Stomach smooth muscle (tissue), 2 donors: ENCODE data around the gene NAA35.

Experiments
- H3K27ac ChIP-seq: one replicate; pipeline ENCODE4 v1.7.0; 2013; ENCODE audit warnings: mild to moderate bottlenecking, low read length, inconsistent platforms
- H3K27me3 ChIP-seq, 2 donors: one replicate each; pipeline ENCODE4 v1.7.0; 2013; ENCODE audit warnings: low read length in 2 of 2; ENCODE audit not compliant: insufficient read depth in 2 of 2, control insufficient read depth in 1 of 2
- H3K36me3 ChIP-seq, 2 donors: one replicate each; pipeline ENCODE4 v1.7.0; 2013; ENCODE audit warnings: low read length in 2 of 2; ENCODE audit not compliant: control insufficient read depth in 2 of 2, insufficient read depth in 2 of 2
- H3K4me1 ChIP-seq: one replicate; pipeline ENCODE4 v1.7.0; 2013; ENCODE audit warnings: low read length; ENCODE audit not compliant: control insufficient read depth, insufficient read depth
- H3K4me3 ChIP-seq, 2 donors: one replicate each; pipeline ENCODE4 v1.7.0; 2013; ENCODE audit warnings: low read length in 2 of 2
- H3K9ac ChIP-seq, 2 donors: one replicate each; pipeline ENCODE4 v1.7.0; 2013; ENCODE audit warnings: low read length in 2 of 2, mild to moderate bottlenecking in 1 of 2
- H3K9me3 ChIP-seq, 2 donors: one replicate each; pipeline ENCODE4 v1.7.0; 2013; ENCODE audit warnings: low read length in 2 of 2; ENCODE audit not compliant: control insufficient read depth in 2 of 2
- donor health status: healthy.
- donor health status: Pancreatic carcinoma.

The NAA35 gene

GRCh38 chr9:85981369-85981768, 40.4 kb downstream of the NAA35 start:
- Histone ChIP-seq H3K9ac (no peak overlapping the region), H3K27me3 (no peaks in the 10 kb centered on the region), H3K9me3 (no peaks in the 10 kb centered on the region), H3K36me3 (peaks cover 14 to 17% of the 10 kb centered on the region in 2 donors), H3K27ac (no peak overlapping the region), H3K4me1 (no peaks in the 10 kb centered on the region), H3K4me3 (no peak overlapping the region)

GRCh38 chr9:85984457-85984856, 43.5 kb downstream of the NAA35 start:
- Histone ChIP-seq H3K4me3 (no peak overlapping the region), H3K27me3 (no peaks in the 10 kb centered on the region), H3K27ac (no peak overlapping the region), H3K4me1 (no peaks in the 10 kb centered on the region), H3K36me3 (peaks cover 10 to 15% of the 10 kb centered on the region in 2 donors), H3K9ac (no peak overlapping the region), H3K9me3 (no peaks in the 10 kb centered on the region)

GRCh38 chr9:85987236-85987635, 46.3 kb downstream of the NAA35 start:
- H3K27me3 ChIP-seq = no peaks in the 10 kb centered on the region

GRCh38 chr9:85994191-85994590, 53.2 kb downstream of the NAA35 start:
- Histone ChIP-seq H3K9ac (no peak overlapping the region), H3K27me3 (no peaks in the 10 kb centered on the region), H3K9me3 (no peaks in the 10 kb centered on the region), H3K4me1 (no peaks in the 10 kb centered on the region), H3K27ac (no peak overlapping the region), H3K4me3 (no peak overlapping the region), H3K36me3 (peaks cover 6 to 7% of the 10 kb centered on the region in 2 donors)

More at GRCh38 chr9:85987236-85987635, 46.3 kb downstream of the NAA35 start:
- H3K9ac ChIP-seq = no peak overlapping the region
- H3K9me3 ChIP-seq = no peaks in the 10 kb centered on the region
- H3K36me3 ChIP-seq = peaks cover 3 to 5% of the 10 kb centered on the region in 2 donors
- H3K4me3 ChIP-seq = no peak overlapping the region
- no peak overlapping the region for H3K27ac ChIP-seq
- no peaks in the 10 kb centered on the region for H3K4me1 ChIP-seq

GRCh38 chr9:85995097-85995496, 54.2 kb downstream of the NAA35 start:
- no peak overlapping the region for H3K4me3 ChIP-seq
- no peak overlapping the region for H3K27ac ChIP-seq

GRCh38 chr9:85995599-85995998, 54.7 kb downstream of the NAA35 start:
- Histone ChIP-seq H3K27ac (no peak overlapping the region), H3K36me3 (peaks cover 5 to 6% of the 10 kb centered on the region in 2 donors), H3K9ac (no peak overlapping the region), H3K27me3 (no peaks in the 10 kb centered on the region), H3K9me3 (no peaks in the 10 kb centered on the region), H3K4me1 (no peaks in the 10 kb centered on the region), H3K4me3 (no peak overlapping the region)

More at GRCh38 chr9:85995097-85995496, 54.2 kb downstream of the NAA35 start:
- Histone ChIP-seq H3K4me1 (no peaks in the 10 kb centered on the region), H3K36me3 (peaks cover 6 to 7% of the 10 kb centered on the region in 2 donors), H3K9ac (no peak overlapping the region), H3K27me3 (no peaks in the 10 kb centered on the region), H3K9me3 (no peaks in the 10 kb centered on the region)

GRCh38 chr9:86005253-86005775, 64.4 kb downstream of the NAA35 start:
- Histone ChIP-seq H3K27me3 (no peaks in the 10 kb centered on the region), H3K27ac (no peak overlapping the region), H3K36me3 (peaks cover 9 to 27% of the 10 kb centered on the region in 2 donors), H3K4me3 (no peak overlapping the region), H3K9me3 (peaks cover 0 to 5% of the 10 kb centered on the region in 2 donors), H3K4me1 (no peaks in the 10 kb centered on the region), H3K9ac (no peak overlapping the region)

GRCh38 chr9:86009133-86009532, 68.2 kb downstream of the NAA35 start:
- peaks cover 15 to 36% of the 10 kb centered on the region in 2 donors for H3K36me3 ChIP-seq
- no peaks in the 10 kb centered on the region for H3K27me3 ChIP-seq
- peaks cover 0 to 5% of the 10 kb centered on the region in 2 donors for H3K9me3 ChIP-seq
- H3K27ac ChIP-seq = no peak overlapping the region
- no peak overlapping the region for H3K4me3 ChIP-seq
- no peaks in the 10 kb centered on the region for H3K4me1 ChIP-seq
- no peak overlapping the region for H3K9ac ChIP-seq

- H3K36me3 ChIP-seq = peaks cover 18 to 22% of the 10 kb centered on the region in 2 donors
These were observed 79.8 kb downstream of the NAA35 start for GRCh38 chr9:86020731-86021130.

GRCh38 chr9:86021166-86021565, 80.2 kb downstream of the NAA35 start:
- Histone ChIP-seq H3K27me3 (no peaks in the 10 kb centered on the region), H3K27ac (no peak overlapping the region), H3K36me3 (peaks cover 21 to 24% of the 10 kb centered on the region in 2 donors)

More at GRCh38 chr9:86020731-86021130, 79.8 kb downstream of the NAA35 start:
- Histone ChIP-seq H3K4me1 (peaks cover 5% of the 10 kb centered on the region), H3K9ac (no peak overlapping the region), H3K27me3 (no peaks in the 10 kb centered on the region), H3K27ac (no peak overlapping the region), H3K9me3 (no peaks in the 10 kb centered on the region), H3K4me3 (no peak overlapping the region)

GRCh38 chr9:86022687-86023266, 81.8 kb downstream of the NAA35 start:
- H3K4me1 ChIP-seq = peaks cover 5% of the 10 kb centered on the region
- H3K27me3 ChIP-seq = no peaks in the 10 kb centered on the region
- H3K4me3 ChIP-seq = no peak overlapping the region
- peaks cover 25 to 28% of the 10 kb centered on the region in 2 donors for H3K36me3 ChIP-seq
- H3K9ac ChIP-seq = peak overlapping the region in 1 of 2 donors; percentile 47
- peak overlapping the region; percentile 7 for H3K27ac ChIP-seq
- H3K9me3 ChIP-seq = no peaks in the 10 kb centered on the region

More at GRCh38 chr9:86021166-86021565, 80.2 kb downstream of the NAA35 start:
- Histone ChIP-seq H3K9ac (no peak overlapping the region), H3K4me1 (peaks cover 5% of the 10 kb centered on the region), H3K9me3 (no peaks in the 10 kb centered on the region), H3K4me3 (no peak overlapping the region)
